NCI-H128 (cell line): ENCODE data around the gene FOXA1.

Source experiments
- DNase-seq: peaks from one replicate; lab custom pipeline; 2025; ENCODE audit not compliant: unreplicated experiment; lab: John Stamatoyannopoulos, UW

The FOXA1 gene

DNA sequence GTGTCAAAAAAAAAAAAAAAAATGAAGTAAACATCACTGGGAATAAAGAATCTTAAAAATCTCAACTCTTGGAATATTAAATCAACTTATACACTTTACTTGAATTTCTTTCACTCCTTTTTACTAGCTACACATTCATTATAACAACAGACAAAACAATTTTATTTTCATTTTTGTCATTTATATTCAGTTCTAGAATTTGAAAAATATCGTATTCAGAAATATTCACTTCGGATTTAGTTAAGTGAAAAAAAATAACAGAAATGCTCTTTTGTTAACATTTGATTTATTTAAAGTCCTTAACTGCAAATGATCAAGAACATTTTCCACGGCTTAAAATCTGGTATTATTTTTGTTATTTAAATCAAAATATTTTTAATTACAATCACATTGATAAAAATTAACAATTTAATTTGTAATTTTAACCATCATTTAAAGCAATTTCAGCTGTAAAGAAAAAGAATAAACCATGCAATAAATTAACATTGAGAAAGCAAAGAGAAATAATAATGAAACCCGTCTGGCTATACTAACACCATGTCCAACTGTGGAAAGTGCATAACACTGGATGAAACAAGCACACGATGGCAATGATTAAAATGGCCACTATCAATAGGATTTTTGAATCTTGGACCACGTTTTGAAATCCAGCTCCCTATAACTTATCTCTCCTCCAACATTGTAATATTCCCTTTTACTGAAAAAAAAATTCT, 5.2 kb downstream of the FOXA1 start:
- DNase-seq, result no peak

DNA sequence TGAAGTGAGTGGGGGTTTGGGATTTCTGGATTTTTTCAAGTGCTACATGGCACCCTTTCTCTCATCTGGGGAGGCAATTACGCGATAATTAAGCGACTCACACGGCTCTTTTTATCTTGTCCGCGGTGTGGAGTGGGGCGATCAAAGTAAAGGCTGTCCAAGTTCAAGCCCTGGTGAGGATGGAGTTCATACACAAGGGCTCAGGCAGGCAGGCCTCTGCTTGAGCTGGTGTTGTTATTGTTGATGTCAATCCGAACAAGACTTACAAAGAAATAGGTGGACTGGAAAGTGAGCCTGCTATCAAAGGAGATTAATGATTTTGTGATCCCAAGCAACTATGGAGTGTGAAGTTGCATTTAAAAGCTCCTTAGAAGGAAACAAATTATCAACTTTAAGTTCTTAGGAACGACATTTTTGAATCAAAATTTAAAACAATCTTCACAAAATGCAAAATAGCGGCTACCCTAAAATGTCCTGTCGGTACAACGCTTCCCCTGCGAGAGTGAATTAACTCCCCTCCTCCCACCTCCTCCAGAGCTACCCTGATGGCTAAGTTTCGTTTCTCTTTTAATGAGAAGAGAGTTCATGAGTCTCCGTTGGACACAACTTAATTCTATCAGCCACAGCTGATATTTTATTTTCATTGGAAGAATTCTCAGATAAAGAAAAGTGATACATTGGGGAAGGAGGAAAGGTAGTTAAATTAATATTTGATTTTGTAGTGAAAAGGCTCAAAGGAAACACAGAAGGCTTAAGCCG, 5.9 kb downstream of the FOXA1 start:
- no peak for DNase-seq

DNA sequence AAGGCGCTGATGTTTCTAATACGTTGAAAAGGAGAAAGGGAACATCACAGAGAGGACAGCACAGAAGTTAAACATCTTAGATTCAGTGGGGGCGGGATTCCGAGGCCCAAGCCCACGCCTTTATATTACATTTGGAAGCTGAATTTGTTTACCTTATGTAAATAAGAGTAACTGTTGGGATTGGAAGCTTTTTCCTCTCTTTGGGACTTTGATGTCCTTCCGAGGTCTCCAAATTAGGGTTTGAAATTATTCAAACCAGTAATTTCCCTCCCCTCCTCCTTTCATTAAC, 6.4 kb downstream of the FOXA1 start:
- DNase-seq, result no peak

DNA sequence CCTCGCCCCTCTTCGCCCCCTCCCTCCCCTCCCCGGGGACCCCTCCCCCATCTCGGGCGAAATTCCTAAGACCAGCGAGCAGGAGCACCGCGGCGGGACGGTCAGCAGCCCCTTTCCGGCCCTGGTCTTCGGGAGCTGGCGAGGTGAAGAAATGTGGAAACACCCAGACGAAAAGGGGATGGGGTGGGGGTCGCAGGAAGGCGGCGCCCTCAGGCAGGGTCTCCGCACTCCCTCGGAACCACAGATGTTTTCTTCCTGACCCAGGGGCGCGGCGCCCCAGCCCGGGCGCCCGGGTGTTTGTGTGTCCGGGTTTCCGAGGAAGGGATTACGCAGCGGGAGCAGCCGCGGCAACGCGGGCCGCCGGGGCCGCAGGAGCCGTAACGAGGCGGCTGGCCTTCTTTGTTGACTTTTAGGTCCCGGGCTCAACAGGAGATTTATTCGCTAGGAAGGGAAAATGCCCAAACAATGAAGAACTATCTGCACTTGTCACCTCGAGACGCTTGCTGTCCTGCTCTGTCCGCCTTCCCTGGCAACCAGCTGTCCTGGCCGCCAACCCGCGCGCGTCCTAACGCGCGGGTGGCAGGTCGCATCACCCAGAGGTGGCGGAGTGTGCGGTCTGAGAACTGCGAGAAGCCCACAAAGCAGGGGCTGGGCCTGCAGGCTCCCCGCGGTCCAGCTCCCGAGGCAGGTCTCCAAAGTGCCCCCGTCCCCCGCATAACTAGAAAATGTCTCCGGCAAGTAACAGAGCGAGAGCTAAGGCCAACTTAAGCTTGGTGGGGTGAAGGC, 7.0 kb downstream of the FOXA1 start:
- DNase-seq, result no peak

DNA sequence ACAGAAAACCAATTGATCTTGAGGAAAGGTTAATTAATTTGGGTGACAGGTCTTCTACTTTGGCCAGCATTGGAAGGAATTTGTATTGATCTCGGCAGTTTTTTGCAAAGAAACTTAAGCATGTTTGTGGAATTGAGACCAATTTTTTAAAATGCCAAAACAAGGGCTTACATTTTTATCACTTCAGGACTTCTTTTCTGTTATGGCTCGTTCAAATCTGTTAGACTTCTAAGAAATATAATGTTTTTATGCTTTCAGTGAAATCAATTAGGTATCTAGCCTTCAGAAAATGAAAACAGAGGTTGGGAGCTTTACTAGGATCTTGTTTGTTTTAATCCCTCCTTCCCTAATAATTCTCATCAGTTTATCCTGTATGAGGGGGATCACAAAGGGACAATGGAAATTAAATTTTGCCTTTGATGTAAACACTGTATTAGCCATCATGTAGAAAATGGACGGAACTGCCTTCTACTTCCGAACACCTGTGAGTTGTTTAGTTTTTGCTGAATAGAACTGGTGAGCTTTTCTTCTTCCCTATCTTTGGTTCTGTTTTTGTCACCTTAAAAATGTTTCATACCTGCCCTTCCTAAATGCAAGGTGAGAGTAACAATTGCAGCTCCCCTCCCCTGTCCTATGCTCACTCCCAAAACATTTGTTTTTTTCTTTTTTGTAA, 7.8 kb downstream of the FOXA1 start:
- DNase-seq, result no peak

DNA sequence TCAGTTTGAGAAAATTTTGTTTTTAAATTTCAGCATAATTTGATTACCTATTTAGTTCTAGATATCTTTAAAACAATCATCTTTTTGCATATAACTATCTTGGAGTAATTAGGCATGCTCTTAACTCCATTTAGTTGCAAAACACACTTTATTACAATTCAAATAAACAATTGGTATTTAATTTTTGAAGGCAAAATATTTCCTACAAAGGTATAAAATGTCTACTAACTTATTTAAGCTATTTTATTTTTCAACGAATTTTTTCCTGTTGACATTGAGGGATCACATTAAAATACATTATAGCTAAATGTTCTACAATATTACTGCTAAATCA, 8.3 kb downstream of the FOXA1 start:
- DNase-seq, result no peak

DNA sequence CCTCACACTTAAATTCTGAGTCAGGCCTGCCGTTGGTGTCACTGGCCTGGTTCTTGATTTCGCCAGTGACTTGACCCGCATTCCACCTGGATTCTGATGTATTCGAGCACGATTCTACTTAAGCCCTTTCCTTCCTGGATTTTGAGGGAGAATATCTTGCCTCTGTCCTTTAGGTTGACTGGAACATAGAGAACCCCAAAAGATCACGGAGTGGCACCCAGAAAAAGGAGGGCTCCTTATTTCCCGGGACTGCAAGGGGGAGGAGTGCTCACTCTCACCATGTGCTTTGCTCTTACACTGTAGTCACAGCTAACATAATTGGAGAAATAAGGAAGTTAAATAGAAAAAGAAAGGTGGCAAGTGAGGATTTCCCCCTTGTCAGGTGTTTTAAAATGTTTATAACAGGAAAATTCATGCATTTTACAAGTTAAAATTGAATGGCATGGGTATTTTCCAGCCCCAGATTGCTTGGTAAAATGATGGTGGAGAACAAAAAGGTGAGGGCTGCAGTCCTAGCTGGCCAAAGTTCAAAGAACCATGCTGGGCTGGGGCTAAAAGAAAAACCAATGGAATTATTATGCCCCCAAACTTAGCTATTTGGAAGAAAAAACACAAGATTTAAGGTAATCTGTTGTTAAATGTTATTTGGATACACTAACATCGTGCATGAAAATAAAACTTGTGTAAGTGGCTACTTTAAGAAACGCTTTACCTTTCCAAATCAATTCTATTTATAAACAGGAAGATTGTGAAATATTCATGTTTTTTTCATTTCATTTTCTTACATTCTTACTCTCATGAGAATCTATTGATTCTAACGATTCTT, 8.9 kb downstream of the FOXA1 start:
- no peak for DNase-seq

DNA sequence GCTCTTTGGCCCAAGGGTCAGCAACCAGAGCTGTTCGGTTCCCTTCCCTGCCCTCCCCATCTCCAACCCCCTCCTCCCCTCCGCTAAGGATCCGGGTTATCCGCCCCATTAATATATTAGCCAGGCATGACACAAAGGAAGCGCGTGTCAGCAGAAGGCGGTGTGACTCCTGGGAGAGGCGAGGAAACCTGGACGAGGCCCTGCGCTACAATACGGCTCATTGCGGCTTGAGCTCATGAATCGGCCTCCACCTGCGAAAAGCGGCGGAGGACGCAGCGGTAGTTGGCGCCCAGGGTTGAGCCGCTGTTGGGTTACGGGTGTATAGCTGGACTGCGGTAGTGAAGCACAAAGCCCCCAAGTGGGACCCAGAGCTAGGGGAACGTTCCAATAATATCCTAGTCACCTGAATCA, 9.9 kb downstream of the FOXA1 start:
- no peak for DNase-seq

DNA sequence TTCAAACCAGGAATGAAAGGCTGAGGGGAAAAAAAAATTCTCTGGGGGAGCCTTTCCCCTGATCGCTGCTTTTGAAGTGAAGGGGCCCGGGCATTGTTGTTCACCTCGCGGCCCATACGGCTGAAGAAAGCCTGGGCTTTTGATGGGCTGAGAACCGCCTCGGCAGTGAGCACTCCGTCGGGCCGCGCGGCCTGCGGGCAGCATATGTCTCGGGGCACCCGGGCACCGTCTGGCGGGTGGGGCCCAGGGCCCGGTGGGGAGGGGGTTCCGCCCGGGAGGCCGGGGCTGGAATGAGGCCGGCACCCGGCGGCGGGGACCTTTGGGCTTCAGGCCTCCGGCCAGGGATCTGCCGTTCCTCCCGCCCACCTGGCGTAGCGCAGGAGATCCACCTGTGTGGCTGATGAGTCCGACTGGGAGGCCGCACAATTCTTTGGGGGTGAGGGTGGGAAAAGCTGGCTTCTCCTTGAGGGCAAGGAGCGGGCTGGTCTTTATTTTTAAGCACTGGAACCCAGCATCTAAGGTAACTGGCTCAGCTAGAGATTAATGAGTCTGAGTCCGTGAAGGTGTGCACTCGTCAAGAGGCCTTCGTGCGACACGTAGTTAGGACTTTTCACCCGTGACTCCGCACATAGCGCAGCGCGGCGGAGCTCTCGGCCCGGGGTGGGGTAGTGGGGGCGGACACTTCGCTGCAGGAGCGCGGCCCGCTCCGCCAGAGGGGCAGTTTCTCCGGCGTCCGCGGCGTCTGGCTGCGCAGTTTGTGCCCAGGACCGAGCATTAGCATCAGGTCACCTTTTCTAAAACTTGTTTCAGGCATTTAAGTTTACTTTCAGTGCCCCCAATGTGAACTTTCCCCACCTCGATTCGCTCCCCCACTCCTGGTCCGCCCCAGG, 10.6 kb downstream of the FOXA1 start:
- no peak for DNase-seq

DNA sequence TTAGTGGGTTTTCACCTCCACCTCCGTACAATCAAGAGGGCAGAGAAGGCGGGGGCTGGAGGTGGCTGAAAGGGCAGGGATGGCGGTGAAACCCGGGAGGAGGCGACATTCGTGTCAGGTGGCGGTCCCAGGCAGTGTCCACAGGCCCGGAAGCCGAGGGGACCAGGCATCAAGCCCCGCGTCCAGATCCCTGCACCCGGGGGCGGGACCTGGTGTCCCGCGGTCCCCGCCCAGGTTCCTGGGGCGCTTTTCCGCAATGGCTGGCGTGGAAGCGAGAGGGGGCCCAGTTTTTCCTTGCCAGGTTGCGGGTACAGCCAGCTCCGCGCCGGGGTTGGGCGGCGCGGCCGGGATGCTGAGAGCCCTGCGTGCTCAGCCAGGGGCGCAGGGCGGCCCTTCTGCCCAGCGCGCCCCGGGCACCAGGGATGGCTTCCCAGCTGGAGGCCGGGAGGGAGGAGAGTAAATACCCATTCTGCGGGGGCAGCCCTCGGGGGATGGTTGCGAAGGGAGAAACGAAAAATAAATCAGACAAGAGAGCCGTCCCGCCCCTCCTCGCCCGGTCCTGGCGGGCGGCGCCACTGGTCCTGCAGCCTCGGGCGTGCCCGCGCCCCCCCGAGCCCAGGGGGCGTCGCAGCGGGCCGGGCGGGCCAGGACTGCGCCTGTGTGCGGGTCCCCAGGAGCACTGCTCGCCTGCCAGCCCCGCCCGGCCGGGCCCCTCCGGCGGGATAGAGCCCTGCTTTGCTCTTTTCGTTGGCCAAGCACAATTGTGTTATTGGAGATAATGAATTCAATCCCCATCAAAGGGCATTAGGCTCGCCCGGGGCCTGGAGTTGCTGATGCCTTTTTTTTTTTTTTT, 11.5 kb downstream of the FOXA1 start:
- no peak for DNase-seq

DNA sequence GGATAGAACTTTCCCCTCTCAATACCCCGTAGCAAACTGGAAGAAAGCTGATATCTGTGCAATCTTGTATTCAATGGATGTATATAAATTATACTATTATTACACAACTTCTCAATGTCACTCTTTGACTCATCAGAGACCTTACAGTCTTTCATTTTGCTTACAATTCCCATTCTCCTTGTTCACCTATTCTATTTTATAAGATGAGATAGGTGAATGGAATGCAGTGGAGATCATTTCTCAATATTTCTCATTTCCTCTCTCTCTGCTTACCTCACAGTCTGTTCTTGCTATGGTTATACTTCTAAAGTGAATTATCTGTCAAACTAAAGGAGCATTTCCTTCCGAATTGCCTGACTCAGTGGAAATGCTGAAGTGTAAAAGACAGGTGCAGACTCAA, 14.9 kb downstream of the FOXA1 start:
- DNase-seq, result no peak

DNA sequence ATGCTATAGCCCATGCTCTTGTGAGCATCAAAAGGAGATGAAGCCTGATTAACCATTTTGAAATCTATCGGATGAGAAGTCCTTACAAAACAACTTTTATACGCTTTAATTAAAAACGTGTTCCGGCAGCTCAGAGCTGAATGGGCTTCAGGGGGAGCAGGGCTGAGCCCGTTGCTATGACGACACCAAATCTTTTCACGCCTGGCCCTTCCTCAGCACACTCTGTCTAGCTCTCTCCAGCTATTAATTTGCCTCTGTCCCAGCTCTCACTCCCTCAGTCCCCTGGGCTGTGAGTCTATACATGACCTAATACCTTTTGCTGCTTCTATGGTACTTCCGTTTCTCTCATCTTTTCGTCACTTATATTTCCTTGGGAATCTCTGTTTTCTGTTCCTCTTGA, 15.8 kb downstream of the FOXA1 start:
- DNase-seq, result no peak

DNA sequence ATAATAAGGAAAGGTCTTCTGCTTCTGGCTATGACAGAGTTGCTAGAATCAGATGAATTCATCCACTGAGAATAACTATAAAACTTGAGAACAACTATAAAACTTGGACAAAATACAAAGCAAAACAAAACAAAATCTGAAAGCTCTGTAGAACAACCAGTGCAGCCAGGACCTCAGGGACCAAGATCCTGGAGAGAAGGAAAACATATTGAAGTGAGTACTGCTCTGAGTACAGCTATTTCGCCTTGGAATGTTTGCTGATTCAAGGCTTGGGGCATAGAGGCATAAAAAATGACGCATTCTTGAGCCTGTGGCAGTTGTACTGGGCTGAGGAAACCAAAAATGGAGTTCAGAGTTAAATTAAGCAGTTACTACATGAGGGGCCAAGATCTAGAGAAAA, 21.7 kb downstream of the FOXA1 start:
- no peak for DNase-seq

DNA sequence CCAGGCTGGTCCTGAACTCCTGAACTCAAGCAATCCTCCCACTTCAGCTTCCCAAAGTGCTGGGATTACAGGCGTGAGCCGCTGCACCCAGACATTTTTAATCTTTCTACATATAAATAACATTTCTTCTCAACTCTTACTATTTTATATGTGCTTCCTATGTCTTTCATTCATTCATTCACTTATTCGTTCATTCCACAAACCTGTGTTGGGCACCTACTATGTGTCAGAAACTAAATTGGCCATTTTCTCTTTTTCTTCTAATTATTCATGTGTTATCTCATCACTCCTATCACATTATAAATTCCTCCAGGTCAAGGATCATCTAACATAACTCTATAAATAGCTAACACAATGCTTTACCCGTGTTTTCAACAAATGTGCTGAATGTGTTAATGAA, 23.7 kb downstream of the FOXA1 start:
- no peak for DNase-seq

DNA sequence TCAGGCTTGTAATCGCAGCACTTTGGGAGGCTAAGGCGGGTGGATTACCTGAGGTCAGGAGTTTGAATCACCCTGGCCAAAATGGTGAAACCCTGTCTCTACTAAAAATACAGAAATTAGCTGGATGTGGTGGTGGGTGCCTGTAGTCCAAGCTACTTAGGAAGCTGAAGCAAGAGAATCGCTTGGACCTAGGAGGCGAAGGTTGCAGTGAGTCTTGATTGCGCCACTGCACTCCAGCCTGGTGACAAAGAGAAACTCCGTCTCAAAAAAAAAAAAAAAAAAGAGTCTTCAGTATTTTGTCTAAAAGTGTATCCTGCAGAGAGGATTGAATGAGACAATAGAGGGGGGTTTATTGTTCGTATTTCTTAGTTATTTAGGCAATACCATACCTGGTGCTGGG, 25.3 kb downstream of the FOXA1 start:
- DNase-seq, result no peak

DNA sequence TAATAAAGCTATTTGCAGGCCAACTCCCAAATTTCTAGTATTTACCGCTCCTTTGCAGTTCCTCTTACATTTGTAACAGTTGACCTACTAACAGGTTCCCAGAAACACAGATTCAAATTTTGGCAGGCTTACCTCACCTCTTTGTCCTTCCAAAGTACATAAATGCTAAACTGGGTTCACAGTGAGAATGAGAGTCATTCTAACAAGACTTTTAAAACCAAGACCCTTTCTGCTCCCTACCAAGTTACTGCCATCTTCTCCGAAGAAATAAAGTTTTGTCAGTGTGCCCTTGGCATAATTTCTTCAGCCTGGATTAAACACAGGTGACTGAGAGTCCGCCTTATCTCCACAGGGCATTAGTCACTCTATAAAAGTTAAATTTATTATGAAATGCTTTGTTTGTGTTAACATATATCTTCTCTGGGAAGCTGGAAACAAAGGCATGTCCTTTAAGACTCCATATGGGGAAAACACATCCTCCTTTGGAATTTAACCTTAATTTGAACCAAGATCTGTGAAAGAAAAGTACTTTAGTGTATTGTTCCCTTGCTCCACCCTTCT, 28.2 kb downstream of the FOXA1 start:
- DNase-seq, result no peak

DNA sequence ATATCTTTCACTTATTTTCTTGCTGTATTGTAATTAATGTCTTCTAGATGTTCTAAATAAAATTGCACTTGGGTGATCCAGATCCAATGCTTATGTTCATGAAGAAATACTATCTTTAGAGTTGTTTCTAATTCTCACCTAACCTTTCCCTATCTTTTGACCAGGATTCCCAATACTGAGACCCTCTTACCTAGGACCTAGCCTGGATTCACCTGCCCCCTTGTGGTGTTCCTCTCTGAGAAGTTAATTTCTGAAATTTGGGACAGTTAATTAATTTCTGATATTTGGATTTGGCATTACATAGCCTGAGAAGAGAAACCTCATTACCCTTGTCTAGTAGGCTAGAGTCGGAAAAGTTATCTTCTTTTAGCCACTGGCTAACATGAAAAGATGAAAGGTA, 29.5 kb downstream of the FOXA1 start:
- DNase-seq, result no peak

DNA sequence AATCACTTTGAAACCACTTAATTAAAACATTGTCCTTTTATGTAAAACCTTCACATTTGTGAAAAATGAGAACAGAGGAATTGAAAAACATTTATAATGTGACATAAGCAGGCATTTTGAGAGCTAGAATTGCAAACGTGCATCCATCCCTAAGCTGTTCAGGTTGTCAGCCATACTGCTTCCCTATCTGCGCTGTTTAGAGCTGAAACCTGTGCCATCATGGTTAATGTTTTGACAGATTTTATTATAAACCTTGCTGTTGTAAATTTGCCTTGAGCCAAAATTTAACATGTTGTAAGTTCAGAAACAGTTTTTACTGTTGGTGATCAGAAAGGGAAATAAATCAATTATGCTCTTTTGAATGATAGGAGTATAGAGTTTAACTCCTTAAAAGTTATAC, 31.9 kb downstream of the FOXA1 start:
- no peak for DNase-seq

DNA sequence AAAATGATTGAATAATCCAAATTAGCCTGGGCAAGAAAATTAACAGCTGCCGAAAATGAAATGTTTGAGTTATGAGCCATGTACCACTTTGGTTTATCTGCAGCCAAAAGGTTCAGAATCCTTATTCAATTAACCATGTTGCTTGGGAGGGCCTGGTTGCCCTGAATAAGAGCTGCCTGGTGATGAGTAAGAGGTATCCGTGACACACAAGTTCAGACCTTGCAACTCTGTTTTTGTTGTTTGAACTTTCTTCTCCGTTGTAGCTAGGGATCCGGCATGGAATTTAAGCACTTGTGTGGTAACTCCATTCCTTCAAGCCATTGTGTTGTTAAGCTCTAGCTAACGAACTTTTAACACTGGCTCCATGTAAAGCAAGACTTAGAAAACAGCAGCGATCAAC, 35.7 kb downstream of the FOXA1 start:
- no peak for DNase-seq
